MM.1S (cell line): Measurements from ENCODE around the gene SMCO4.

ENCODE experiments used
- DNase-seq: peaks from one replicate; pipeline ENCODE4 v3.0.0-alpha.2; 2015
- H2AFZ ChIP-seq: fragments of 300-600 bp; sonication (generic); 2 replicates; pipeline ENCODE4 v1.6.0; 2016; ENCODE audit warnings: antibody characterized with exemption, low read length
- H3F3A ChIP-seq: fragments of 300-600 bp; sonication (generic); 2 replicates; pipeline ENCODE4 v1.6.1; 2016; ENCODE audit warnings: mild to moderate bottlenecking, antibody characterized with exemption, low read length, moderate library complexity, mixed read lengths; ENCODE audit not compliant: insufficient read depth
- H3K27ac ChIP-seq: fragments of 300-600 bp; sonication (generic); 2 replicates; pipeline ENCODE4 v1.5.1; 2016; ENCODE audit warnings: mild to moderate bottlenecking, low read length
- H3K27me3 ChIP-seq: fragments of 300-600 bp; sonication (generic); replicated peaks from 2 replicates; pipeline ENCODE4 v1.6.0; 2016; ENCODE audit warnings: low read length; ENCODE audit not compliant: insufficient read depth
- H3K36me3 ChIP-seq: fragments of 300-600 bp; sonication (generic); replicated peaks from 2 replicates; pipeline ENCODE4 v1.6.1; 2016; ENCODE audit warnings: mild to moderate bottlenecking, low read length, mixed read lengths; ENCODE audit not compliant: insufficient read depth
- H3K4me1 ChIP-seq: fragments of 300-600 bp; sonication (generic); 2 replicates; pipeline ENCODE4 v1.6.1; 2016; ENCODE audit warnings: low read length, mixed read lengths
- H3K4me2 ChIP-seq: fragments of 300-600 bp; sonication (generic); 2 replicates; pipeline ENCODE4 v1.6.0; 2016; ENCODE audit warnings: low read depth, low read length
- H3K4me3 ChIP-seq: fragments of 300-600 bp; sonication (generic); 2 replicates; pipeline ENCODE4 v1.5.1; 2016; ENCODE audit warnings: low read length, mixed read lengths
- H3K79me2 ChIP-seq: fragments of 300-600 bp; sonication (generic); 2 replicates; pipeline ENCODE4 v1.6.1; 2016; ENCODE audit warnings: mixed run types, low read length, mixed read lengths
- H3K9ac ChIP-seq: fragments of 300-600 bp; sonication (generic); 2 replicates; pipeline ENCODE4 v1.6.1; 2016; ENCODE audit warnings: low read length, mixed read lengths
- H3K9me2 ChIP-seq: fragments of 300-600 bp; sonication (generic); replicated peaks from 2 replicates; pipeline ENCODE4 v1.6.1; 2016; ENCODE audit warnings: mild to moderate bottlenecking, low read length, mixed read lengths; ENCODE audit not compliant: insufficient read depth
- H3K9me3 ChIP-seq: fragments of 300-600 bp; sonication (generic); replicated peaks from 2 replicates; pipeline ENCODE4 v1.6.1; 2016; ENCODE audit warnings: mild to moderate bottlenecking, low read length, mixed read lengths; ENCODE audit not compliant: insufficient read depth
- H4K20me1 ChIP-seq: fragments of 300-600 bp; sonication (generic); 2 replicates; pipeline ENCODE4 v1.6.1; 2016; ENCODE audit warnings: mild to moderate bottlenecking, low read length, moderate library complexity, mixed read lengths; ENCODE audit not compliant: insufficient read depth
- CTCF ChIP-seq: fragments of 300-600 bp; sonication (generic); IDR thresholded peaks from 2 replicates; pipeline ENCODE4 v1.5.1; 2016; ENCODE audit warnings: antibody characterized with exemption, low read length, mixed read lengths
- EZH2 ChIP-seq: fragments of 300-600 bp; sonication (generic); optimal IDR thresholded peaks from 2 replicates; pipeline ENCODE3; 2017; ENCODE audit warnings: low read depth, mild to moderate bottlenecking, antibody characterized with exemption, low read length, mixed read lengths
- EZH2phosphoT487 ChIP-seq: fragments of 300-600 bp; sonication (generic); IDR thresholded peaks from 2 replicates; pipeline ENCODE4 v1.6.1; 2018; ENCODE audit warnings: antibody characterized with exemption, low read length

The SMCO4 gene

GRCh38 chr11:93542811-93543229 lies 371 bp downstream of the SMCO4 start:
- no peak overlapping the region for H3K27ac ChIP-seq
- peak overlapping the region; percentile 78 for H3K4me3 ChIP-seq
- peak; percentile 42 for DNase-seq

GRCh38 chr11:93541884-93542810 lies 1.0 kb downstream of the SMCO4 start:
- no peaks in the 10 kb centered on the region for H3K27me3 ChIP-seq
- H4K20me1 ChIP-seq = no peaks in the 10 kb centered on the region
- H2AFZ ChIP-seq = peak overlapping the region; percentile 86
- peak overlapping the region; percentile 78 for H3K4me3 ChIP-seq
- H3K9ac ChIP-seq = peak overlapping the region; percentile 75
- H3K4me2 ChIP-seq = peak overlapping the region; percentile 86
- no peak for TF ChIP-seq EZH2
- TF ChIP-seq EZH2phosphoT487 = no peak
- TF ChIP-seq CTCF = no peak
- no peak overlapping the region for H3K27ac ChIP-seq
- H3K79me2 ChIP-seq = peaks cover 8% of the 10 kb centered on the region; the same call in 1 of the 2 replicates
- peaks cover 5% of the 10 kb centered on the region; the same call in 1 of the 2 replicates for H3K4me1 ChIP-seq
- no peaks in the 10 kb centered on the region for H3K9me3 ChIP-seq
- no peaks in the 10 kb centered on the region for H3K9me2 ChIP-seq
- H3K36me3 ChIP-seq = no peaks in the 10 kb centered on the region
- DNase-seq = peak; percentile 31
- no peaks in the 10 kb centered on the region for H3F3A ChIP-seq

More at GRCh38 chr11:93542811-93543229, 371 bp downstream of the SMCO4 start:
- Histone ChIP-seq H3K9me3 (no peaks in the 10 kb centered on the region), H3K9ac (peak overlapping the region; percentile 75), H2AFZ (peak overlapping the region; percentile 86), H3K79me2 (peaks cover 6% of the 10 kb centered on the region; the same call in 1 of the 2 replicates), H3K27me3 (no peaks in the 10 kb centered on the region), H3K4me1 (peaks cover 5% of the 10 kb centered on the region; the same call in 1 of the 2 replicates), H3K4me2 (peak overlapping the region; percentile 86), H3K36me3 (no peaks in the 10 kb centered on the region), H4K20me1 (no peaks in the 10 kb centered on the region), H3F3A (no peaks in the 10 kb centered on the region), H3K9me2 (no peaks in the 10 kb centered on the region)
- TF ChIP-seq EZH2phosphoT487 = no peak
- TF ChIP-seq EZH2 = no peak
- TF ChIP-seq CTCF = no peak

DNA sequence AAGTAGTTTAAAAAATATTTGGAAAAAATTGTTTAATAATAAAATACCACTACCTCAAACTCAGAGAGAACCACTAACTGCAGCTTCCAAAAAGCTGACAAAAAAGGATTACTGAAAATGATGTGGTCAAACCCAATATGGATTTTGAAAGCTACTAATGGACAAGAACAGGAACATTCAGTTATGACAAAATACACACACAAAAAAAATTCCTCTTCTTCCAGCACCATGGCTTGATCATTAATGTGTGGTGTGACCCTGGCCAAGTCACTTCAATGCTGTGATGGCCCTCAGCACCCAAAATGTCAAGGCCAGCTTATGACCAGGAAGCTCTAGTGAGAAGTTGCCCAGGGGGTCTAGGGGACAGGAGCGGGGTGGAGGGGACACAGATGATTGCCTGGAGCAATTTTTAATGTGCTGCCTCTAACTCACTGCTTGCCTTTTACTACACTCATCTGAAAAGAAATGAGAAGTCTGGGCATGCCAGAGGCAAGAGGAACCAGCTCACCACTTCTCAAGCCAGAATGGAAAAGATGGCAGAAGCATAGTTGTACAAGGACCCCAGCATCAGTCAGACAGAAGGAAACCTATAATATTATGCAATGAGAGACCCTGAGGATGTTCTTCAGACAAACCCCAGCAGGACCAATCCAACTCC lies 2.2 kb downstream of the SMCO4 start:
- Histone ChIP-seq H3K27ac (no peak overlapping the region), H3K9ac (no peak overlapping the region), H2AFZ (no peak overlapping the region), H3K9me2 (no peaks in the 10 kb centered on the region), H3F3A (no peaks in the 10 kb centered on the region), H4K20me1 (no peaks in the 10 kb centered on the region), H3K4me2 (no peak overlapping the region), H3K4me3 (no peak overlapping the region), H3K36me3 (no peaks in the 10 kb centered on the region), H3K79me2 (peaks cover 11% of the 10 kb centered on the region; the same call in 1 of the 2 replicates), H3K4me1 (peaks cover 10% of the 10 kb centered on the region; the same call in 1 of the 2 replicates), H3K9me3 (no peaks in the 10 kb centered on the region), H3K27me3 (no peaks in the 10 kb centered on the region)
- DNase-seq = no peak
- TF ChIP-seq CTCF (no peak), EZH2phosphoT487 (no peak)
